Parathyroid adenoma (tissue), 2 donors: ENCODE results near the gene FBXO28.

Experiments used
- H2AFZ ChIP-seq: fragments of 300-600 bp; sonication (generic); one replicate; pipeline ENCODE4 v1.7.0; 2017; ENCODE audit warnings: antibody characterized with exemption, mild to moderate bottlenecking
- H3K27ac ChIP-seq: fragments of 300-600 bp; sonication (generic); one replicate; pipeline ENCODE4 v1.7.0; 2017
- H3K27me3 ChIP-seq: fragments of 300-600 bp; sonication (generic); one replicate; pipeline ENCODE4 v1.7.0; 2017; ENCODE audit warnings: low read length; ENCODE audit not compliant: control insufficient read depth, insufficient read depth
- H3K36me3 ChIP-seq: fragments of 300-600 bp; sonication (generic); one replicate; pipeline ENCODE4 v1.7.0; 2017; ENCODE audit warnings: low read length; ENCODE audit not compliant: control insufficient read depth, insufficient read depth
- H3K4me1 ChIP-seq: fragments of 300-600 bp; sonication (generic); one replicate; pipeline ENCODE4 v1.7.0; 2017; ENCODE audit warnings: control low read depth
- H3K4me2 ChIP-seq: fragments of 300-600 bp; sonication (generic); one replicate; pipeline ENCODE4 v1.7.0; 2017; ENCODE audit warnings: low read length
- H3K4me3 ChIP-seq: fragments of 300-600 bp; sonication (generic); one replicate; pipeline ENCODE4 v1.7.0; 2017; ENCODE audit warnings: low read depth, low read length
- H3K79me2 ChIP-seq: fragments of 300-600 bp; sonication (generic); one replicate; pipeline ENCODE4 v1.7.0; 2017; ENCODE audit warnings: control low read depth
- H3K9ac ChIP-seq: fragments of 300-600 bp; sonication (generic); one replicate; pipeline ENCODE4 v1.7.0; 2017; ENCODE audit warnings: mild to moderate bottlenecking
- H3K9me3 ChIP-seq: fragments of 300-600 bp; sonication (generic); one replicate; pipeline ENCODE4 v1.7.0; 2017; ENCODE audit warnings: low read length; ENCODE audit not compliant: control insufficient read depth
- CTCF ChIP-seq: fragments of 300-600 bp; sonication (generic); IDR thresholded peaks from one replicate; pipeline ENCODE4 v1.7.0; 2017; ENCODE audit warnings: antibody characterized with exemption, mild to moderate bottlenecking
- donor health status: primary hyperparathyroidism.

FBXO28 gene

GRCh38 chr1:224163311-224163710 is 49.4 kb downstream of the FBXO28 start:
- no peaks in the 10 kb centered on the region for H3K79me2 ChIP-seq
- no peak overlapping the region for H2AFZ ChIP-seq
- H3K9ac ChIP-seq: no peak overlapping the region
- H3K4me3 ChIP-seq: no peak overlapping the region
- H3K36me3 ChIP-seq: no peaks in the 10 kb centered on the region
- TF ChIP-seq CTCF: no peak
- H3K4me2 ChIP-seq: no peak overlapping the region
- no peaks in the 10 kb centered on the region for H3K27me3 ChIP-seq
- no peaks in the 10 kb centered on the region for H3K9me3 ChIP-seq
- H3K4me1 ChIP-seq: no peaks in the 10 kb centered on the region
- H3K27ac ChIP-seq: no peak overlapping the region

GRCh38 chr1:224168859-224169380 is 55.0 kb downstream of the FBXO28 start:
- no peak overlapping the region for H3K27ac ChIP-seq
- no peaks in the 10 kb centered on the region for H3K79me2 ChIP-seq
- H3K9me3 ChIP-seq: no peaks in the 10 kb centered on the region
- H2AFZ ChIP-seq: no peak overlapping the region
- no peaks in the 10 kb centered on the region for H3K27me3 ChIP-seq
- H3K4me2 ChIP-seq: no peak overlapping the region
- no peak overlapping the region for H3K9ac ChIP-seq
- H3K4me3 ChIP-seq: no peak overlapping the region
- no peaks in the 10 kb centered on the region for H3K4me1 ChIP-seq
- H3K36me3 ChIP-seq: no peaks in the 10 kb centered on the region
- no peak for TF ChIP-seq CTCF

GRCh38 chr1:224169718-224170270 is 55.9 kb downstream of the FBXO28 start:
- no peak overlapping the region for H3K9ac ChIP-seq
- no peak for TF ChIP-seq CTCF
- H3K4me3 ChIP-seq: no peak overlapping the region
- H3K4me2 ChIP-seq: no peak overlapping the region
- no peak overlapping the region for H2AFZ ChIP-seq
- no peak overlapping the region for H3K27ac ChIP-seq
- H3K36me3 ChIP-seq: no peaks in the 10 kb centered on the region
- no peaks in the 10 kb centered on the region for H3K79me2 ChIP-seq
- no peaks in the 10 kb centered on the region for H3K27me3 ChIP-seq
- no peaks in the 10 kb centered on the region for H3K4me1 ChIP-seq
- H3K9me3 ChIP-seq: no peaks in the 10 kb centered on the region

GRCh38 chr1:224170343-224170742 is 56.4 kb downstream of the FBXO28 start:
- no peak for TF ChIP-seq CTCF
- H3K27ac ChIP-seq: no peak overlapping the region

More at GRCh38 chr1:224170343-224170742, 56.4 kb downstream of the FBXO28 start:
- no peak overlapping the region for H3K4me3 ChIP-seq
- no peaks in the 10 kb centered on the region for H3K4me1 ChIP-seq
- H3K9ac ChIP-seq: no peak overlapping the region
- no peaks in the 10 kb centered on the region for H3K9me3 ChIP-seq
- no peaks in the 10 kb centered on the region for H3K36me3 ChIP-seq
- no peaks in the 10 kb centered on the region for H3K79me2 ChIP-seq
- no peak overlapping the region for H3K4me2 ChIP-seq
- H2AFZ ChIP-seq: no peak overlapping the region
- H3K27me3 ChIP-seq: no peaks in the 10 kb centered on the region
